HEK293T (cell line): ENCODE results near the gene DPPA4.

Experiments used
- L3MBTL2 ChIP-seq: fragments of 450-650 bp; conservative IDR thresholded peaks from 2 replicates; pipeline ENCODE4 v1.6.1; 2016; ENCODE audit warnings: mild to moderate bottlenecking
- NFRKB ChIP-seq: fragments of 450-650 bp; IDR thresholded peaks from 2 replicates; pipeline ENCODE4 v1.6.1; 2016; ENCODE audit warnings: mild to moderate bottlenecking, moderate library complexity
- SP1 ChIP-seq: fragments of 450-650 bp; IDR thresholded peaks from 2 replicates; pipeline ENCODE4 v1.6.1; 2017
- SUZ12 ChIP-seq: fragments of 450-650 bp; IDR thresholded peaks from 2 replicates; pipeline ENCODE4 v1.6.1; 2016; ENCODE audit warnings: mild to moderate bottlenecking
- TARDBP ChIP-seq: fragments of 450-650 bp; IDR thresholded peaks from 2 replicates; pipeline ENCODE4 v1.6.1; 2016
- ZNF384 ChIP-seq: fragments of 450-650 bp; IDR thresholded peaks from 2 replicates; pipeline ENCODE4 v1.6.1; 2016

DNA sequence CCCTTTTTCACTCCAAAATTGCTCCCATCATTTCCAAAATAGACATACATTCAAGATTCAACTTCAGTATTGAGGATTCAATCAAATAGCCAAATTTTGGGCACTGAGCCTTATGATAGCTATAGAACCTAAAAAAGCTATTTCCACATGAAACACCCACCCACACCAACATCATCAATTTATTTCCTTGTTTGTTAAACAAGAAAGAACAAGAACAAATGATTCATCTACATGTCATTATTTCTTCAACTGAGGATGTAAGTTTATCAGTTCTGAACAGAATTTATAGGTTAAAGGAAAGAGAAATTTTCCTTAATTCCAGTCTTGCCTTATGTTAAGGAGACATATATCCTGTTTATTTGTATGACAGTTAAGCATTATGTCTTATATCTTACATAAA lies 53.3 kb downstream of the DPPA4 start:
- no peak for TF ChIP-seq TARDBP
- no peak for TF ChIP-seq SUZ12
- TF ChIP-seq L3MBTL2: no peak
- no peak for TF ChIP-seq NFRKB
- no peak for TF ChIP-seq SP1
- no peak for TF ChIP-seq ZNF384
